ENCODE measurements around the gene POLR1H. TPM values are rescaled to one million over a fixed set of nuclear protein-coding genes. Genes with fewer than 3 reads are reported as not detected.

Gene POLR1H
- total RNA-seq, 4 donors from 2014 or later, result 12.9 to 21.0 (median 17.4) TPM

- Histone ChIP-seq H3K9me3 (no peaks in the 10 kb centered on the region), H3K27me3 (no peaks in the 10 kb centered on the region), H3K27ac (replicated peaks in 1 of 4) (no peak overlapping the region), H3K4me3 (no peak overlapping the region), H3K4me1 (peaks cover 0 to 4% (median 0%) of the 10 kb centered on the region in 4 donors), H3K36me3 (no peaks in the 10 kb centered on the region)
- 24% methylated on average over 1 of the region's 1 CpG for WGBS
- intact Hi-C loops (cut with DNase I), result no loop called here
- DNase-seq (ENCODE audit: extremely low spot score), result no peak
- TF ChIP-seq EP300 (IDR thresholded peaks at IDR 0.05) (no peak), CTCF (IDR thresholded peaks at IDR 0.05) (no peak), POLR2AphosphoS5 (IDR thresholded peaks at IDR 0.05) (no peak), POLR2A (IDR thresholded peaks at IDR 0.05; ENCODE audit: low read depth) (no peak)
Observed at GRCh38 chr6:30042914-30043313, 18.2 kb upstream of the POLR1H start.

DNA sequence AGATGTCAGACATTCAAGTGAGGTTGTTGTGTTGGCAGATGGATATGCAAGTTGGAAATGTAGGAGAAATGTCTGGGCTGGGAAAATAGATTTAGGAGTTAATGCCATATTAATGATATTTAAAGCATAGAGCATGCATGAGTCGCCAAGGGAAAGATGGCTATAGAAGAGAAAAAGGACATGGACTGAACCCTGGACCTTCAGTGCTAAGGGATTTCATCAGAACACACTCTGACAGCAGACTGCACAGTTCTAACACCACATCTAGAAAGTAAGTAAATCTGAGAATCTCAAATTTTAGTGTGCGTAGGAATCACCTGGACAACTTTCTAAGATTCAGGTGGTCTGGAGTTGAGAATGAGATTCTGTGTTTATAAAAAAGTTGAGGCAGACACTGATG lies 17.3 kb upstream of the POLR1H start:
- Histone ChIP-seq H3K27ac (replicated peaks in 1 of 4) (no peak overlapping the region), H3K4me1 (peaks cover 0 to 4% (median 0%) of the 10 kb centered on the region in 4 donors), H3K9me3 (no peaks in the 10 kb centered on the region), H3K27me3 (no peaks in the 10 kb centered on the region), H3K36me3 (no peaks in the 10 kb centered on the region), H3K4me3 (no peak overlapping the region)
- intact Hi-C loops (cut with DNase I), result no loop called here
- TF ChIP-seq POLR2A (IDR thresholded peaks at IDR 0.05; ENCODE audit: low read depth) (no peak), EP300 (IDR thresholded peaks at IDR 0.05) (no peak), CTCF (IDR thresholded peaks at IDR 0.05) (no peak), POLR2AphosphoS5 (IDR thresholded peaks at IDR 0.05) (no peak)
- 93% methylated on average over 2 of the region's 2 CpGs for WGBS
- DNase-seq (ENCODE audit: extremely low spot score), result no peak

DNA sequence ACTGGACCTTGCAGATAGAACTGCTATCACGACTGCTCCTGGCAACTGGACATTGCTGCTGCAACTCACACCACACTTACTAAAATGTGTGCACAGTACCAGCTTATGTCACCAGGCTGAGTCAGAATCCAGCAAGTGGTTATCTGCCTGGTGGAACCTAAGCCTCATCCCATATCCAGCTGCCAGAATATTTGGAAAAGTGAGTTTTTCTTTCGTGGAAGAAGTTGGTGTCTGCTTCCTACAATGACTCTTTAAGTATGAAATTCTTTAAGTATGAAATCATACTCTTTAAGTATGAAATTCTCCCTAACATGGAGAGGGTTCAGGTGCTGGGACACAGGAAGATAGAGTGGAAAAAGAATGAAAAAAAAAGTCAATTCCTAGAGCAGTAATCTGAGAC lies 16.4 kb upstream of the POLR1H start:
- Histone ChIP-seq H3K4me1 (peaks cover 0 to 4% (median 0%) of the 10 kb centered on the region in 4 donors), H3K4me3 (no peak overlapping the region), H3K27me3 (no peaks in the 10 kb centered on the region), H3K27ac (replicated peaks in 1 of 4) (no peak overlapping the region), H3K36me3 (no peaks in the 10 kb centered on the region), H3K9me3 (no peaks in the 10 kb centered on the region)
- WGBS, result 58% methylated on average over 2 of the region's 2 CpGs
- DNase-seq (ENCODE audit: extremely low spot score), result no peak
- intact Hi-C loops (cut with DNase I), result no loop called here
- TF ChIP-seq EP300 (IDR thresholded peaks at IDR 0.05) (no peak), POLR2AphosphoS5 (IDR thresholded peaks at IDR 0.05) (no peak), CTCF (IDR thresholded peaks at IDR 0.05) (no peak), POLR2A (IDR thresholded peaks at IDR 0.05; ENCODE audit: low read depth) (no peak)

DNA sequence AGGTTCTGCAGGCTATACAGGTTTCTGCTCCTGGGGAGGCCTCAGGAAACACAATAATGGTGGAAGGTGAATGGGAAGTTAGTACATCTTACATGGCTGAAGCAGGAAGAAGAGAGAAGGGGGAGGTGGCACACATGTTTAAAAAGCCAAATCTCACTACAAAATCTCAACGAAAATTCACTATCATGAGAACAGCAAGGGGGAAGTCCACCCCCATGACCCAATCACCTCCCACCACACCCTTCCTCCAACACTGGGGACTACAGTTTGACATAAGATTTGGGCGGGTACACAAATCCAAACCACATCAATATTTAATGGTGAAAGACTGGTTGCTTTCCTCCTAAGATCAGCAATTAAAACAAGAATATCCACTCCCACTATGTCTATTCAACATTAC lies 13.8 kb upstream of the POLR1H start:
- intact Hi-C loops (cut with DNase I), result no loop called here
- no peak for TF ChIP-seq POLR2A (IDR thresholded peaks at IDR 0.05; ENCODE audit: low read depth)
- 84% methylated on average over 2 of the region's 2 CpGs for WGBS

DNA sequence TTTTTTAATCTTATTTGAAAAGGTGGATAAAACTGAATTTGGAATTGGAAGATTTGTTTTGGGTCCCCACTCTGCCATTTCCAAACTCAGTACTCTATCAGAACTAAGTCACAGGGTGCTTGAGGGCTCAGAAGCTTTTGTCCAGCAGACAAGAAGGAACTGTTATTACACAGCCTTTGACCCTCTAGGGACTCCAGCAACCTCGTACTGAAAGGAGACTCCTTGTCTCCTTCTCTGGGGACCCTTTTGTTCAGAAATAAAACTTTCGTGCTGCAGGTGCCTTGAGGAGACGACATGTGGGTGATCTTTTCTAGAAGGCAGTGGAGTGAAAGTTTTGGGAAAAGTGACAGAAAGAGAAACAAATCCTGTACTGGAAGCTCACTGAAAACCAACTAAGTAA lies 7.4 kb upstream of the POLR1H start:
- H3K27ac ChIP-seq (replicated peaks in 1 of 4), result no peak overlapping the region
- no peak overlapping the region for H3K4me3 ChIP-seq
- intact Hi-C loops (cut with DNase I), result no loop called here
- no peak for DNase-seq (ENCODE audit: extremely low spot score)
- H3K36me3 ChIP-seq, result peaks cover 0 to 48% (median 31%) of the 10 kb centered on the region in 4 donors
- H3K9me3 ChIP-seq, result no peaks in the 10 kb centered on the region
- WGBS, result 88% methylated on average over 3 of the region's 3 CpGs
- TF ChIP-seq EP300 (IDR thresholded peaks at IDR 0.05) (no peak), POLR2AphosphoS5 (IDR thresholded peaks at IDR 0.05) (no peak), POLR2A (IDR thresholded peaks at IDR 0.05; ENCODE audit: low read depth) (no peak), CTCF (IDR thresholded peaks at IDR 0.05) (no peak)
- no peaks in the 10 kb centered on the region for H3K27me3 ChIP-seq
- H3K4me1 ChIP-seq, result no peaks in the 10 kb centered on the region

More for the DNA sequence above, 13.8 kb upstream of the POLR1H start:
- Histone ChIP-seq H3K27ac (replicated peaks in 1 of 4) (no peak overlapping the region), H3K4me3 (no peak overlapping the region), H3K4me1 (peaks cover 0 to 2% (median 0%) of the 10 kb centered on the region in 4 donors), H3K27me3 (no peaks in the 10 kb centered on the region), H3K9me3 (no peaks in the 10 kb centered on the region), H3K36me3 (peaks cover 0 to 3% (median 0%) of the 10 kb centered on the region in 4 donors)
- DNase-seq (ENCODE audit: extremely low spot score), result no peak
